NCI-H524 treated with DMSO at 0.1 percent for 48 hours (cell line): ENCODE data around the gene SGTA.

Experiments
- DNase-seq: peaks from one replicate; lab custom pipeline; 2025; lab: John Stamatoyannopoulos, UW

Gene SGTA

DNA sequence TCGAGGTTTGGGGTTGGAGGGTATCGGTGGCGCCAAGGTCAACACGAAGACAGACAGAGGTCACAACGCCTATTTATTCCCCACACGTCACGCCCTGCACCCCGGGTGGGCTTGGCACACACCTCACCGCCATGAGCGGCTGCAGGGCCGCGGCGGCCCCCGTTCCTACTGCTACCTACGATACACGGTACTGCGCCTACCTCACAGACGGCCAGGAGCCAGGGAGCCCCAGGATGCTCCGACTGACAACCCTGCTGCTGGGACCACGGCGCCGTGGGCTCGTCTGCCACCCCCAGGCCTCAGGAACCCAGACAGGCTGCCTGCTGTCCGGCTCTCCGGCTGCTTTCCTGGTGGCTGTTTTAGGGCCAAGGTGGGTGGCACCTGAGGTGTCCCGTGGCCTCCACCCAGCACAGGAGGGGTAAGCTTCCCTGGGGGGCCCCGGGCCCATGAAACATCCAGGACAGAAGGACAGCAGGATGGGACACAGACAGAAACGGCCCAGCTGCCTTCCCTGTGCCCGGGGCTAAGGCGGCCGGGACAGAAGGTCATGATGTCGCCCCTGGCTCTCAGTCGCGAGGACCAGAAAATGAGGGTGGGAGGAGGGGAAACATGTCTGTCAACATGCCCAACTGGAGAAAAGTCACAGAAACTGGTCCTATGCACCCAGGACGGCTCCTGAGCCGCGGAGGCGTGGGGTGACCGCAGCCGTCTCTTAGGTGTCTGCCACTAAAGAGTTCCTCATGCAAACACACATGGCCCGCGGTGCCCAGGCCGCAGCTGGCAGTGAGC is 28.2 kb downstream of the SGTA start:
- no peak for DNase-seq

DNA sequence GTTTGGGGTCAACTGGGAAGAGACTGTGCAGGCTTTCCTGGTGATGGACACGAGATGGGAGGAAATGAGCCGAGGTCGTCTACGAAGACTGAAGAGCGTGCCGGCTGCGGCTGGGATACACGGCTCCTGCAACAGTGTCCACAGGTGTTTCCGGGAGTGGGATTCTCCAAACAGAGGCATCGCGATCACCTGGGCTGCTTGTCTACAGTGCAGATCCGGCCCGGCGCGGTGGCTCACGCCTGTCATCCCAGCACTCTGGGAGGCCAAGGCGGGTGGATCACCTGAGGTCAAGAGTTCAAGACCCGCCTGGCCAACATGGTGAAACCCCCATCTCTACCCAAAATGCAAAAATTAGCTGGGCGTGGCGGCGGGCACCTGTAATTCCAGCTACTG is 31.6 kb downstream of the SGTA start:
- DNase-seq, result no peak

DNA sequence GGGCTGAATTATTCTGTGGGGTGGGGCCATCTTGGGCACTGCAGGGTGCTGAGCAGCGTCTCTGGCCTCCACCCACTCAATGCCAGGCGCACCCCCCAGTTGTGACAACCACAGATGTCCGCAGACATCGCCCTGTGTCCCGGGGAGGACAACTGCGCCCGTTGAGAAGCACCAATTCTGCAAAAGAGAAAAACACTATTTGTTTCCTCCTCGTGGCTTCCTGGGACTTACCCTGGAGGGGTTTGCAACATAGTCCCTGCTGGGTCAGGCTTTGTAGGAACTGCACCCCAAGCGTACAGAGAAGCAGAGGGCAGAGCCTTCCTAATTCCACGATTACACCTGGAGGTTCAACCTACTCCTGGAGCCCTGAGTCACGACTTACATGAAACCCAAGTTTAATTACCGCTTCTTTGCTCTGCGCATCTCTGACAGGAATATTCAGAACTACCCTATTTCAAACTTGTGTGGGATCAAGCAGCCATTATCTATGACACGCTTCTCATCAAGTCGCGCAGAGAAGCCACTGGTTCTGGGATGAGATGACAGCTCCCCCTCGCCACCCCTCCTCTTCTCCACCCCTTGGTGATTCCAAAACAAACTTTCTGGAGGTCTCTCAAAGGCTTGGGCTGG is 32.1 kb downstream of the SGTA start:
- DNase-seq, result no peak

DNA sequence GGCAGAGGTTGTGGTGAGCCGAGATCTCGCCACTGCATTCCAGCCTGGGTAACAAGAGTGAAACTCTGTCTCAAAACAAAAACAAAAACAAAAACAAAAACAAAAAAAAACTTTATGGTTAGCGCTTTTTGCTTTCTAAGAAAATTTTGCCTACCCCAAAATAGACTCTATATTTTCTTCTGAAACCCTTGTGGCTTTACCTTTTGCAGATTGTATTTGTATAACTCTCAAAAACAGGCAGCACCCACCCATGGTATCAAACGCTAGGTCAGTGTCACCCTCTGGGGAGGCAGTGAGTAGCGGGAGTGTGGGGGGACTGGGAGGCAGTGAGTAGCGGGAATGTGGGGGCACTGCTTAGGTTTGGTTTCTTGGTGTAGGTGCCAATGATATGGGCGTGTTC is 35.7 kb downstream of the SGTA start:
- DNase-seq, result no peak

DNA sequence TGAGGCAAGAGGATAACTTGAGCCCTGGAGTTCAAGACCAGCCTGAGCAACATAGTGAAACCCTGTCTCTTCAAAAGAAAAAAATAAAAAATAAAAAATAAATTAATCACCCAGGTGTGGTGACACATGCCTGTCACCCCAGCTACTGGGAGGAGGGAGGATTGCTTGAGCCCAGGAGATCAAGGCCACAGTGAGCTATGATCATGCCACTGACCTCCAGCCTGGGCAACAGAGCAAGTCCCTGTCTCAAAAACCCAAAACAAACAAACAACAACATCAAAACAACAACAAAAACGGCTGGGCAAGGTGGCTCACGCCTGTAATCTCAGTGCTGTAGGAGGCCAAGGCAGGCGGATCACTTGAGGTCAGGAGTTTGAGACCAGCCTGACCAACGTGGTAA is 39.0 kb downstream of the SGTA start:
- no peak for DNase-seq

DNA sequence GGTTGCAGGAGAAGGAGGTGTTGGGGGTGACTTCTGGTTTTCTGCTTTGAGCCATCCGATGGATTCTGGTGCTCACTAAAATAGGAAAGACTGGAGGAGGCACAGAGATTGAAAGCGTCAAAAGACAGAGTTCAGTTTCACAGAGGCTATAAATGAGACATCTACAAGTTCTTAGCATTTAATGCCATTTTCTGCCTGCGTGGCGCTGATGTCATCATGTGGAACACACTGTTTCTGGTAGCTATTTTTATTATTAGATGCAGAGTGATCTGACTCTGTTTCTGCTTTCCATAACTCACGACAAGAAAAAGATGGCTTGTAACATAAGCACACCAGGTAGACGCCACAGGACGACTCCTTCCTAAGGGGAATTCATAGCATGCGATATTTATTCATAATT is 40.0 kb downstream of the SGTA start:
- DNase-seq, result no peak

DNA sequence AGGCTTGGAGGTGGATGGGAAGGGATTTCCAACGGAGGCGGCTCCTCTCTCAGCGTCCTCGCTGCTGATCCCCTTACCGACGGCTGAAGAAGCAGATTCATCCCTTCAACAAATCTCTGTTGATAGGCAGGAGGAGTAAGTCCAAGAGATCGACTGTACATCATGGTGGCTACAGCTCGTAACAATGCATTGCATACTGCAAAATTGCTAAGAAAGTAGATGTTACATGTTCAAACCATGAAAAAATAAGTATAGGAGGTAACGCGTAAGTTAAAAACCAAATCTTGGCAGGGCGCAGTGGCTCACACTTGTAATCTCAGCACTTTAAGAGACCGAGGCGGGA is 42.8 kb downstream of the SGTA start:
- no peak for DNase-seq

DNA sequence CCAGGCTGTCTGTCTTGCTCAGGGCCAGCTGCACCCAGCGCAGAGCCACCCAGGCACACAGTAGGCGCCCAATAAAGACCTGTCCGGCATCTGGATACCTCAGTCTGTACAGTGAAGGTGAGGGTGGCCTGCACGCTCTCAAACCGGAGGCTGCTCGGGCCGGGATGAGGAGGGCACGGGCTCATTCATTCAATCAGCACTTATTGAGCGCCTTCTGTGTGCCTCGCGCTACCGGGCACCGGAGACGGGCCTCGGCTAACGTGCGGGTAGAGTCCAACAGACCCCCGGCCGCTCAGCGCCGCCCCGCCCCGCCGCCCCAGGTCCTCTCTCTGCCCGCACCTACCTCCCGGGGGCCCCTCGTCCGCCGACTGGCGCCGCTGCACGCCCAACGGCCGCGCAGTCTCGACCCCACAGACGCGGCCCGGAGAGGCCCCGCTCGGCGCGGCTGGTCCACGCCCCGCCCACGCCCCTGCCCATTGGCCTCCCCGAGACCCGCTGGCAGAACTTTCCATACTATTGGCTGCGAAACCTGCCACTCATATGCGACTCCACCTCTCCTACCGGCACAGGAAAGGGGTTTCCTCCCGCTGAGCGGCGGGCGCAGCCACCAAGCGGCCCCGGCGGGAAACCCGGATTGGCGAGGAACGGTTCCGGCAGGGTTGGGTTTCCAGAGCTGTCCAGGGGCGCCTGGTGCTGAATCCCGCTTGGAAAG is 43.3 kb downstream of the SGTA start, which contains the start of gene SLC39A3:
Gene SLC39A3 (minus strand): TSS at position 416 of the 712 bp plus-strand sequence. CDS start 2,760 bp downstream, outside the sequence.
- DNase-seq, result peak; percentile 88

DNA sequence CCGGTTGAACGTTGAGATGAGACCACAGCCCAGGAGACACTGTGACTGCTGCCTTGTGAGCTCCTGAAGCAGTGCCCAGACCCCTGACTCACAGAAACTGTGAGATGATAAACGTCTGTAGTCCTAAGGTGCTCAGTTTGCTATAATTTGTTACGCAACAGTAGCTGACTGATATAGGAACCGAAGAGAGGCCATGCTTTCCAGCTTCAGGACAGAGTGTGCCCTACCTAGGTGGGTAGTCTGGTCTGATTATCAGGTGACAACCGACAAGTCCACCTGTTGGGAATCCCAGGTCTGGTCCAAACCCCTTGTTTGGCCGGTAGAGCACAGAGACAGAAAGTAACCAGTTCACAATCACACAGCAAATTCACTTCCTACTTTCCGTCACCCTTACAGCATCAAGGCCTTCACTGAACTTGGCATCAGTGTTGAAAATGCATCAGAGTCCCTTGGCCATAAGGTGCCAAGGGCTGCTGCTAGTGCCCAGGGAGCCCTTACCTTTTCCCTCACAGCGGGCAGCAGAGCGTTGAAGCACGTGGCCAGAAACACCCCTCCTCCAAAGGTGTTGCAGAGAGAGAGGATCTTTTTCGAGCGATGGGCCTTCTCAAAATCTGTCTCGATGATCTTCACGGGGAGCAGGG is 46.4 kb downstream of the SGTA start:
- DNase-seq, result no peak

DNA sequence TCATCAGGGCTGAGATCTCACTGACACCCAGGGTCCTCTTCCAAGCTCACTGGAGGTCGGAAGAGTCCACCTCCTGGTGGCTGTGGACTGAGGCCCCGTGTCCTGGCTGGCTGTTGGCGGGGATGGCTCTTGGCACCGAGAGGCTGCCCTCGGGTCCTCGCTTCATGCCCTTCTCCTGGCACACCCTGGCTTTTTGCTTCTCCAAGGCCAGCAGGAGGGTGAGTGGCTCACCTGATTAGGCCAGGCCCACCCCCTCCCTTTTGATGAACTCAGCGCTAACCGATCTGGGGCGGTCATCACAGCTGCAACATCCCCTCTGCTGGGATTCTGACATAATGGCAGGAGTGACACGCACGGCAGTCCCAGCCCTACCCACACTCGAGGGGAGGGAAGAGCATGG is 47.7 kb downstream of the SGTA start:
- DNase-seq, result no peak

DNA sequence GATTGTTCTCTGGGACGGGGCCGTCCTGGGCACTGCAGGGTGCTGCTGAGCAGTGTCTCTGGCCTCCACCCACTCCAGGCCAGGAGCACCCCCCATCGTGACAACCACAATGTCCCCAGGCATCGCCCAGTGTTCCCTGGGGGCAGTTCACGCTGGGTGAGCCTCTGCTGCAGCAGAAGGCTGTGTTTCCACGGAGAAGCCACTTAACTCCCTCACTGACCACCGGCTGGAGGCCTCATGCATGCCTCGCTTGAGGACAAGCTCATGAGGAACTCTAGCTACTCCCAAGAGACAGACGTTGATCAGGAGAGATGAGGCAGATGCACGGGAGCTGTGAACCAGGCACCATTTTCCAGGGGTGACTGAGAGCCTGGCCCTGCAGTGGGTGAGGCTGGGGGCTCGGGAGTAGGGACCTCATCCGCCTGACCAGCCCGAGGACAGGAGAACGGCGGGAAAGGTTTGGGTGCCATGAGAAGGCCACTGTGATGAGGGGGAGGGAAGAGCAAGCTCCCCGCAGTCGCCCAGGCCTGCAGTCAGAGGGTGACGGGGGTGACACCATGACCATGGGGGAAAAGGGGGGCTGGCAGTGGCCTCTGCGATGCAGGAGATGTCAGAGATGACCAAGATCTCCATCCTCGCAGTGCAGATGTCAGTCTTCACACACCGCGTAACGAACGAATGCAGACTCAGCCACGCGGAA is 48.3 kb downstream of the SGTA start:
- no peak for DNase-seq

DNA sequence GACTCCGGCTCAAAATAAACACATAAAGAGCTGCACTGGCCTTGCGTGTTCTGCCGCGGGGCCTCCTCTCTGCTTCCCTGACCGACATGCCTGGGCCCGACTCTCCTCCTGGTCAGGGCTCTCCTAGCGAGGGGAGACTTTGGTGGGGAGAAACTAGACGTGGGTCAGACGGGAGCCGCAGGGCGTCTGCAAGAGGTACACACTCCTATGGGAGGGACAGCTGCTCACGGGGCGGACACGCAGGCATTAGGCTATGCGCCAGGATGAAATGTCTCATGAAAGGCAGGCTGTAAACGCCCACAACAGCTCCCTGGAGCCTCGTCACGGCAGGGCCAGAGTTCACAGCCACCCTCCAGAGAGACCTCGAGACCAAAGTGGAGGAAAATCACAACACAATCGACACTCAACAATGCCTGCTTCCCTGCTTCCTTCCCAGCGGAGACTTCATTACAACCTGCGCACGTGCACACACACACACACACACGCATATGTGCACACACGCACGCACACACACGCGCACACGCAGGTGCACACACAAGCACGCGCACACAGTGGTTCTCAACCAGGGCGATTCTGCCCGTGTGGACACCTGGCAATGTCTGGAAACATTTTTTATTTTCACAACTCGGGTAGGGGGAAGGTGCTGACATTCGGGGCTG is 49.0 kb downstream of the SGTA start:
- no peak for DNase-seq

DNA sequence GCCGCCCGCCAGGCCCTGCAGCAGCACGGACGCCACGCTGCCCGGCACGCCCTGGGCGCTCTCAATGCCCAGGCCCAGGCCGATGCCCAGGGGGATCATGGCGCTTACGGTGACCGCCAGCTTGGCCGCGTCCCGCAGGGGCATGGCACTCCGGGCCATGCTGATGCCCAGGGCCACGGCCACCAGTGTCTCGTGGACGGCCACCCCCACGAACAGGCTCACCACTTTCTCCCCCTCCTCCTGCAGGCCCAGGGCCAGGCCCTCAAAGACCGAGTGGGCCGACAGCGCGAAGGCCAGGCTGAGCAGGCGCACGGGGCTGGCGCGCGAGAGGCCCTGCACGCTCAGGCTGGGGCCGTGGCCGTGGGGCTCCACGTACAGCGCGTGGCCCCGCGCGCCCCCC is 50.2 kb downstream of the SGTA start:
- no peak for DNase-seq

DNA sequence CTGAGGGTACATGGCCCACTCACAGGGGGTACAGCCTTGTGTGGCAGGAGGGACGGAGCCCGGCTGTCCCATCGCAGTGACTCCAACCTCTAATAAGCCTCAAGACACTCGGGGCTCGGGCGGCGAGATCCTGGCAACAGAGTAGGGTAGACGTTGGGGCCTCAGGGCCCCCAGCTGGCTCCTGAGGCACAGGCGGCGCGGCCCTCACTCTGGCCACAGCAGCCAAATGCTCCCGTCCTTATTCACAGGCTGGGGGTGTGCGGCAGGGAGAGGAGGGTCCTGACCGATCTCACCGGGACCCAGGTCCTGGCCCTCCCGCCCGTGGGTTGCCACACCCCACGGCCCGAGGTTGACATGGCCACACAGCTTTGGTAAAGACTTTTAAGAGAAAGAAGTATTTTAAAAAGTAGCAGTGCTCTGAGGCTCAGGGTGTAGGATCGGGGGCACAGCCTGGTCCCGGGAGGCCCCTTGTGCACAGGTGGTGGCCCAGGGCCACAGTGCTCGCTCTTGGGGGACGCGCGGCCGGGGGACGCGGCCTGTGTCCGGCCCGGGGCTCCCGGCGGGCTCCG is 50.8 kb downstream of the SGTA start:
- DNase-seq, result no peak

DNA sequence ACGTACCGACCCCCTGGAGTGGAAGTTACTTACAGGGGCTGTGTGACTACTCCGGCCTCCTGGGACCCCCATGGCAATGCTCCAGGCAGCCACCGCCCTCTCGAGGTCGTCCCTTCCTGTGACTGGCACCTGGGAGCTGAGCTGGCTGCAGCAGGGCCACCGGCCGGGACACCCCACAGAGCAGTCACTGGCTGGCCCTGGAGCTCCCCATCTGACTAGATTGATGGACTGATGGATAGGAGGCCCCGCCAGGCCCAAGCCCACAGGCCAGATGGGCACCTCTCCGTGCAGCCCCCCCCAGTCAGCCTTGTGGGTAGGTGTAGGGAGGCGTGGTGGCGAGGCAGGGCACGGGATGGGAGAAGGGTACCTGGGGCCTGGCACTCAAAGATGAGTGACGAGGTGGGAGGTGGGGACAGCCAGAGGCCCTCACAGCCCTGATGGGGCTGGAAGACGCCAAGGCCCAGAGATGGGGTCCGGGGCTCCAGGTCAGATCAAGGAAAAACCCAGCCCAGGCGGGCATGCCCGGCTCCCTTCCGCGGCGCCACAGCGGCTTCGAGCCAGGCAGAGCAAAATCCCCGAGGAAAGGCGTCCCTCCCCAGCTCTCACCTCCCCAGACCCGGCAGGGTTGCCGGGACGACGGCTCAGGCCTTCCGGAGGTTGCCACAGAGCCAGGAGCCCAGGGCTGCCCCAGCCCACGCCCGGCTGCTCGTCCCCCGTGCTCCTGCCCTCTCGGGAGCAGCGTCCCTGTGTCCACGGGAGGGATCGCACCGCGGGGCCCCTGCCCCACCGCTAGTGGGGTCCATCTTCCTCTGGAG is 51.7 kb downstream of the SGTA start:
- DNase-seq, result no peak

DNA sequence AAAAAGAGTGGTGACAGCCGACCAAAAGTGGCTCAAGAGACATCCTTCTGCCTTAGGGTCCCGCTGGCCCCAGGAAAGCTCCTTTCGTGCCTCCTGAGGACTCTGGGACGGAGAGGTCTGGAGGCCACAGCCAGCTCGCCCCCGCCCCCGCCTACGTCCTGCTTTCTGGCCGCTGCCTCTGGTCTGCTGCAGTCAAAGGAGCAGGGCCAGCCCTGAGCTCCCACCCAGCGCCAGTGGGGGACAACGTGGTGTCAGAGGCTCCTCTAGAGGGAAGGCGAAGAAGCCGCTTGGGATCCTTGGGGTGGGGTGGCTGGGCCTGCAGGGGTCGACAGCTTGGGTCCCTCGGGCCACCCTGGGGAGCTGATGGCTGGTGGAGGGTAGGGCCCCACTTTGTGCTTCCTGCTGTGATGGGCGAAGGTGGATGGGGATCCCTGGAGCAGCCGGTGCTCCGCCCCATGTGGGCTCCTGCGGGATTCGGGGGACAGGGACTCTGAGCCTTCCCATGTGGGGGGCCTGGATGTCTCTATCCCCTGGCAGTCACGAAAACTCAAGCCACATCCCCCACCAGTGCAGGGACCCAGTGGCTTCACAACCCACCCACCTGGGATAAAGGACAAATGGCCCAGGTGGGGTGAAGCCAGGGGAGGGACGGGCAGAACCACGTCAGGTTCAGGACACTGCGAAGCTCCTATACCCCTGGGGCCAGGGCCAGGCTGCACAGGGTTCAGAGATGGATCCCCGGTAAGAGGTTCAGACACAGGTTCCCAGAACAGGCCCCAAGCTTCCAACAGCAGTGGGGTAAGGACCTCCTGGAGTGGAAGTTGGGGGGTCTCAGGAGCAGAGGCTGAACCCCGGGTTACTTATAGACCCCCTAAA is 52.9 kb downstream of the SGTA start:
- DNase-seq, result no peak

DNA sequence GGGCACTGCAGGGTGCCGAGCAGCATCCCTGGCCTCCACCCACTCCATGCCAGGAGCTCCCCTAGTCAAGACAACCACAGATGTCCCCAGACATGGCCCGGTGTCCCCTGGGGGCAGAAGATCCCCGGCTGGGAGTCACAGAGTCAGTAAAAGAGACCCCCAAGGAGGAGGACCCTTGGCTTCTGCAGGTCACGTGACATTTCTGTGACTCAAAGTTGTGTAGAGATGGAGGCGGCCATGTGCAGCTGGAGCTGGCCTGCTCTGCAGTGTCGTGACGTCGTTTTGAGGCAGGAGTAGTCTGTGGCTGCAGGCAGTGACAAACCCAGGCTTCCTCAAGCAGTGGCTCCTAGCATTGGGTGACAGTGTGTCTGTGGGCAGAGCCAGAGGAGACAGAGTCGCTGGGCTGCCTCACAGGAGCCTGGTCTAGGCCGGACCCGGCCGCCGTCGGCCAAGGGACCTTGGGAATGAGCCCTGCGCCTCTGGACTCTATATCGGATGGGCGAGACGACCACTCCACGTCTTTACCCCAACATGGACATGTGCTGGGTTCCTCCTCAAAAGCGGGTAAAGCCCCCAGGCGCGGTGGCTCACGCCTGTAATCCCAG is 54.2 kb downstream of the SGTA start:
- no peak for DNase-seq

DNA sequence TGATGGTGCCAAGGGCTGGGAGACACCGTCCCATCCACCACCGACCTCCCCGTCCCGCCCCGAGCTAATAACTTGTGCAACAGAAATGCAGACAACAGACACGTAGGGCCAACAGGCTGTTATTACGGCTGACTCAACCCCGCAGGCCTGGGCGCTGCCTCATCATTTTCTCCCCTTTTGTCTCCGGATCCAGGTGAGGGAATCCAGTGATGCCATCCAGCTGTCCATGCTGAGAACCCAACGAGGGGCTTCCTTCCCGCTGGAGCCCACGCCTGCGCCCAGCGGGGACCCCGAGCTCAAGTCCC is 55.5 kb downstream of the SGTA start:
- DNase-seq, result no peak
